MCF 10A (cell line): ENCODE measurements around the gene PPM1F. TPM values are rescaled to one million over a fixed set of nuclear protein-coding genes. Genes with fewer than 3 reads are reported as not detected.

Source experiments
- BruUV-seq: library from RNA; stranded (reverse); fragments of 400-500 nt; replicated peaks from 2 replicates; lab custom pipeline; 2021; lab: Mats Ljungman, UMichigan
- CTCF ChIA-PET: fragments of 300-600 bp; sonication (Branson Sonifier 250); formaldehyde crosslinking; extraction: SDS; loops from one replicate; lab custom pipeline; 2021; ENCODE audit warnings: antibody characterized with exemption, inconsistent platforms; lab: Yijun Ruan, JAX
- POLR2A ChIA-PET: fragments of 300-600, 350-650 bp; sonication (Branson Sonifier 250); formaldehyde crosslinking; extraction: SDS; loops from one replicate; lab custom pipeline; 2020; ENCODE audit warnings: antibody characterized with exemption, inconsistent platforms; lab: Yijun Ruan, JAX
- DNase-seq: peaks from one replicate; pipeline ENCODE4 v3.0.0-alpha.2; 2018; ENCODE audit not compliant: unreplicated experiment
- H3K27ac Mint-ChIP-seq: one replicate; pipeline ENCODE4 v1.8.0; 2022; ENCODE audit warnings: mild to moderate bottlenecking, low read depth, mixed read lengths; ENCODE audit not compliant: unreplicated experiment
- H3K27me3 Mint-ChIP-seq: one replicate; pipeline ENCODE4 v1.8.0; 2022; ENCODE audit warnings: mixed read lengths; ENCODE audit not compliant: insufficient read depth, unreplicated experiment
- H3K36me3 Mint-ChIP-seq: one replicate; pipeline ENCODE4 v1.8.0; 2022; ENCODE audit warnings: mild to moderate bottlenecking, moderate library complexity, mixed read lengths; ENCODE audit not compliant: insufficient read depth, unreplicated experiment
- H3K4me1 Mint-ChIP-seq: one replicate; pipeline ENCODE4 v1.8.0; 2022; ENCODE audit warnings: mixed read lengths; ENCODE audit not compliant: insufficient read depth, unreplicated experiment
- H3K4me3 Mint-ChIP-seq: one replicate; pipeline ENCODE4 v1.8.0; 2022; ENCODE audit warnings: mild to moderate bottlenecking, moderate library complexity, mixed read lengths; ENCODE audit not compliant: unreplicated experiment
- H3K9me3 Mint-ChIP-seq: one replicate; pipeline ENCODE4 v1.8.0; 2022; ENCODE audit warnings: mixed read lengths; ENCODE audit not compliant: unreplicated experiment
- intact Hi-C: fragments of 100-400 bp; cut with micrococcal nuclease; formaldehyde crosslinking; loops from 2 replicates; pipeline ENCODE4 v1.14.1; 2022
- total RNA-seq: library from RNA; stranded (reverse); gene quantifications from 2 replicates; pipeline ENCODE4 v1.2.3, GENCODE V29; 2022
- TF ChIP-seq, protein P1 (sequence below): fragments of 200-600 bp; IDR thresholded peaks from one replicate; pipeline ENCODE4 v1.8.0; 2022; ENCODE audit warnings: antibody characterized with exemption, mild to moderate bottlenecking; ENCODE audit not compliant: unreplicated experiment

Gene PPM1F
- total RNA-seq, 1 experiment from 2014 or later: 32.6 TPM

DNA sequence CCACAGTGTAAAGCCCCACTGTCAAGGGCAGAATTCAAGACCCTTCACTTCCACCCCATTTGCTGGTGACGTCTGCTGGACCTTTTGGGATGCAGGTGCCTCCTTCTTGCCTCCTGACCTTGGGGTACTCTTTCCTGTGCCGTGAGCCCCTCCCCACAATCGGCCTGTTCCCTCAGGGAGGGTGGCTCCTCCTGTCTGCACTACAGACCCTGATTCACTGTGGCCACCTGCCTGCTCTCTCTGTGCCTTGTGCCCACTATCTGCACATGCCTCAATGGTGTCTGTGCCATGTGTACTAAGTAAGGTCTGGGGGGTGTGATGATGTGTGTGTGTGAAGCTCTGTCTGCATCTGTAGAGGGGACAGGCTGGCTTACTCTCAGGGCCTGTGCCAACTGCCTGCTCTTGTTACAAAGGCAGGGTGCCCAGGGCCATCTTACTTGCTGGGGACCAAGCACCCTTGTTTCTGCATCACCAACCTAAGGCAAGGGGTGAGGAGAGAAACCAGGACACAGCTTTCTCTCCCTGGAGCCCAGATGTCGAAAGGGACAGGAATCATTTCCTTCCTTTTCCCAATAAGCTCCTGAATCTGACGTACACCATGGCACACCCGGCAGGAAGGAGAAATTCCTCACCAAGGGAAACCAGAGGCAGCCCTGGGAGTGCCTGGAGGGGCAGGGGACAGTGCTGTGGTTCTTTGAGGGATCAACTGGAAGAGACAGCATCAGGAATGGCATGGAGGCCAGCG lies 3.7 kb downstream of the PPM1F start:
- Mint-ChIP-seq H3K36me3 (peaks cover 20% of the 10 kb centered on the region), H3K4me1 (peaks cover 16% of the 10 kb centered on the region), H3K4me3 (no peak overlapping the region), H3K9me3 (no peaks in the 10 kb centered on the region), H3K27me3 (no peaks in the 10 kb centered on the region), H3K27ac (no peak overlapping the region)
- ChIA-PET POLR2A (interaction anchor here (2.2 kb wide), 1 partner anchor 11 kb away, joined by 8 read pairs; no protein-coding TSS in a partner anchor), CTCF (interaction anchor here (0.6 to 2.4 kb wide), 4 partner anchors 11 to 910 kb away, joined by 3 to 9 read pairs (median 4); no protein-coding TSS in a partner anchor)
- BruUV-seq: no TSS peak
- DNase-seq: no peak
- TF ChIP-seq, protein P1, sequence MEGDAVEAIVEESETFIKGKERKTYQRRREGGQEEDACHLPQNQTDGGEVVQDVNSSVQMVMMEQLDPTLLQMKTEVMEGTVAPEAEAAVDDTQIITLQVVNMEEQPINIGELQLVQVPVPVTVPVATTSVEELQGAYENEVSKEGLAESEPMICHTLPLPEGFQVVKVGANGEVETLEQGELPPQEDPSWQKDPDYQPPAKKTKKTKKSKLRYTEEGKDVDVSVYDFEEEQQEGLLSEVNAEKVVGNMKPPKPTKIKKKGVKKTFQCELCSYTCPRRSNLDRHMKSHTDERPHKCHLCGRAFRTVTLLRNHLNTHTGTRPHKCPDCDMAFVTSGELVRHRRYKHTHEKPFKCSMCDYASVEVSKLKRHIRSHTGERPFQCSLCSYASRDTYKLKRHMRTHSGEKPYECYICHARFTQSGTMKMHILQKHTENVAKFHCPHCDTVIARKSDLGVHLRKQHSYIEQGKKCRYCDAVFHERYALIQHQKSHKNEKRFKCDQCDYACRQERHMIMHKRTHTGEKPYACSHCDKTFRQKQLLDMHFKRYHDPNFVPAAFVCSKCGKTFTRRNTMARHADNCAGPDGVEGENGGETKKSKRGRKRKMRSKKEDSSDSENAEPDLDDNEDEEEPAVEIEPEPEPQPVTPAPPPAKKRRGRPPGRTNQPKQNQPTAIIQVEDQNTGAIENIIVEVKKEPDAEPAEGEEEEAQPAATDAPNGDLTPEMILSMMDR: no peak
- intact Hi-C loops: no loop called here

DNA sequence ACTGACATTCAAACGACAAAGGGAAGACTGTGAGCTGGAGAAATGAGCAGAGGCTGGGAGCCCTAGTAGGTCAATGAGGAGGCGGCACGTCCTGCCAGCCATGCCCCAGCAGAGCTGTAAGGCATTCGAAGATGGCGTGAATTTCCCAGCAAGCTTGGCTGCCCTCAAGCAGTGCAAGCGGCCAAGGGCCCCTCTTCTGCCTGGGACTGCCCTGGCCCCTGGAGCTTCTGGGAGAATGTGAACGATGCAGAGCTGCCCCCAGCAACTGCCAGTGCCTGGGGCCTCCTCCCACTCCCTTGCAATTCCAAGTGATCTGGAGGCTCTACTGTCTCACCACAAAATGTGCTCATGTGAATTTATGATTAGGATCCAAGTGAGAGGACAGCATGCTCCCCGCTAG lies 4.3 kb downstream of the PPM1F start:
- peaks cover 16% of the 10 kb centered on the region for H3K4me1 Mint-ChIP-seq

DNA sequence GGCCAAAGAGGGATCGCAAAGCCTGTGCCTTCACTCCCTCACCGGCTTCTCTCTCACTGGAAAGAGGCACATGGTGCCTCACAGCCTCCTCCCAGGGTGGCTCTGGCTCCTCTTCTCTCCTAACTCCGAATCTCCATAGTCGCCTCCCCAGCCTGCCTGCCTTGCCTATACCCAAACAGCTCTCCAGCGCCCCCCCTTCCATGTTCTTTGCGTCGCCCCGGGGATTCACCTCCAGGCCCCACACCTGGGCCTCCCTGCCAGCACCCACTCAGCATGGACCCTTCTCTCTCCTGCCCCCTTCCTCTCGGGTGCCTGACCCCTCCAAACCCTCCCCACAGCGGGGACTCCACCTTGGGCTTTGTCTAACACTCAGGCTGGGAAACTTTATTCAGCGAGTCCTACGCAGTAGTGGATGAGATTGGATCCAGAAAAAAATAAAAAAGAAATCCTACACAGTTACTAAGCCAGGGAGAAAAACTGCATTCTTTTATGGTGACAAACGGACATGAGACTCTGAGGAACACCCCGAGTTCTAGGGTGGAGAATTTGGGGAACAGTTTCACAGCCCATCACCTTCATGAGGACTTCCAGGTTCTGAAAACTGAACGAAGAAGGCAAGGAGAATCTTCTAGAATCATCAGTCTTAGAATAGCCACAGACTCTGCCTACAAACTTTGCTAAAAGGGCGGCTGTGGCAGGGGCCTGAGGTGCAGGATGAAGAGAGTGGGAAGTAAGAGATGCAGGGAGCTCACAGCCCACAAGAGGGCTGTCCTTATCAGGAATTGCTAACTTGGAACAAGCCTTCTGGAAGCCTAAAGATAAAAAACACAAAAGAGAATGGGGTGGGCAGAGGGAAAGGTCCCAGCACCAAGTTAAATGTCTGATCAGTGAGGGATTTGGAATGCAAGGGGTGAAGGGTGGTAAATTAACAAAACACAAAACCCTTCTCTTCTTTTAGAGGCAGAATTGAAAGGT lies 5.3 kb downstream of the PPM1F start:
- Mint-ChIP-seq H3K36me3 (peaks cover 20% of the 10 kb centered on the region), H3K9me3 (no peaks in the 10 kb centered on the region), H3K27ac (peak overlapping the region; percentile 65), H3K27me3 (no peaks in the 10 kb centered on the region), H3K4me3 (no peak overlapping the region), H3K4me1 (peaks cover 23% of the 10 kb centered on the region)
- TF ChIP-seq, protein P1: peak; percentile 21
- ChIA-PET POLR2A (no interaction called here), CTCF (interaction anchor here (0.6 to 0.9 kb wide), 4 partner anchors 109 to 241 kb away, joined by 3 to 5 read pairs (median 3); no protein-coding TSS in a partner anchor)
- DNase-seq: no peak
- BruUV-seq: no TSS peak
- intact Hi-C loops: no loop called here

More for the DNA sequence above, 4.3 kb downstream of the PPM1F start:
- H3K36me3 Mint-ChIP-seq: peaks cover 20% of the 10 kb centered on the region
- TF ChIP-seq, protein P1: no peak
- no TSS peak for BruUV-seq
- intact Hi-C loops: no loop called here
- H3K4me3 Mint-ChIP-seq: no peak overlapping the region
- ChIA-PET POLR2A (no interaction called here), CTCF (interaction anchor here (0.7 to 2.4 kb wide), 3 partner anchors 10 to 909 kb away, joined by 3 to 9 read pairs (median 5); no protein-coding TSS in a partner anchor)
- H3K9me3 Mint-ChIP-seq: no peaks in the 10 kb centered on the region
- H3K27me3 Mint-ChIP-seq: no peaks in the 10 kb centered on the region
- no peak overlapping the region for H3K27ac Mint-ChIP-seq
- DNase-seq: no peak
